Ovary (tissue), 9 donors: Measurements from ENCODE around the gene PRND. TPM values are rescaled to one million over a fixed set of nuclear protein-coding genes. Genes with fewer than 3 reads are reported as not detected.
"Not testable (repeated sequence)": the region's sequence is repeated elsewhere in the genome, so short reads cannot be mapped to it uniquely, and the experiment has no call there.

Source experiments
- DNase-seq, 5 donors: peaks; one replicate each; pipeline ENCODE4 v3.0.0-alpha.2; 2019 to 2020
- H3K27ac ChIP-seq, 2 donors: fragments of 200-600 bp; one replicate each; pipeline versions ENCODE4 v1.5.1 to v1.8.0; 2019 to 2022
- H3K27me3 ChIP-seq: fragments of 200-600 bp; one replicate; pipeline ENCODE4 v1.8.0; 2022
- H3K36me3 ChIP-seq: fragments of 200-600 bp; sonication (generic); one replicate; pipeline ENCODE4 v1.5.1; 2019
- H3K4me1 ChIP-seq: one replicate; pipeline ENCODE4 v1.8.1; 2013; ENCODE audit warnings: mild to moderate bottlenecking, moderate library complexity; ENCODE audit not compliant: insufficient read depth
- H3K4me3 ChIP-seq: fragments of 200-600 bp; sonication (generic); one replicate; pipeline ENCODE4 v1.5.1; 2017
- H3K9me3 ChIP-seq, 2 donors: fragments of 200-600 bp in 1 of 2; sonication (generic) in 1 of 2; one replicate each; pipeline versions ENCODE4 v1.5.1 to v1.8.1; 2013 to 2019; ENCODE audit warnings: mild to moderate bottlenecking in 1 of 2, moderate library complexity in 1 of 2
- CTCF ChIP-seq, 3 donors: fragments of 450-650 bp in 2 of 3; fragments of 200-600 bp in 1 of 3; IDR thresholded peaks; one replicate each; pipeline versions ENCODE4 v1.5.1 to v1.8.0; 2016 to 2022; ENCODE audit warnings: antibody characterized with exemption in 3 of 3, mild to moderate bottlenecking in 1 of 3
- EP300 ChIP-seq: sonication (generic); formaldehyde crosslinking; IDR thresholded peaks from one replicate; pipeline ENCODE4 v1.6.1; 2017; ENCODE audit warnings: antibody characterized with exemption
- POLR2A ChIP-seq: fragments of 450-650 bp; IDR thresholded peaks from one replicate; pipeline ENCODE4 v1.6.1; 2017; ENCODE audit warnings: antibody characterized with exemption, mild to moderate bottlenecking, moderate library complexity
- WGBS, 3 donors: extraction: QIAGEN DNeasy Blood & Tissue Kit in 1 of 3; methylation state at CpG; one replicate each; pipeline versions ENCODE4 v1.1.5 to v1.1.7; 2013 to 2017; 5-methylcytosine and 5-hydroxymethylcytosine counted together
- intact Hi-C, 4 donors: fragments of 100-400 bp; cut with DNase I; formaldehyde crosslinking; loops; one replicate each; pipeline versions ENCODE4 v1.11.0 to v1.15.1; 2022 to 2023
- polyA plus RNA-seq, 2 donors: library from polyadenylated mRNA; stranded (reverse); fragments of 200-250 nt in 1 of 2; fragments of 350-450 nt in 1 of 2; fragmentation: Illumina TruSeq in 1 of 2; extraction: RNeasy Lipid Tissue Mini Kit (QIAGEN cat#74804) in 1 of 2; gene quantifications; one replicate each; pipeline ENCODE4 v1.2.3, GENCODE V29; 2013 to 2014
- total RNA-seq, 7 donors: library from RNA; depleted of rRNA in 2 of 7; stranded (reverse); fragments of >200 nt in 2 of 7; fragmentation: NEBNext Ultra II Directional in 3 of 7; extraction: Animal tissue kit (Norgen Biotek cat#: 25700) in 3 of 7; gene quantifications; one replicate each; pipeline versions ENCODE4 v1.1.0 to v1.2.4, GENCODE V29; 2016 to 2023
- donor health status: DM: no; HTN: no; CAD: no; lungs with moderate emphysema.
- donor health status: DM: no; HTN: no; CAD: no.
- donor health status: Bipolar disorder and iron deficiency.
- donor health status: DM: yes; HTN: yes; CAD: no.
- donor health status: DM: no; HTN: no; CAD: no.
- donor health status: DM: yes; HTN: yes; CAD: no.

The PRND gene
- total and polyA plus RNA-seq, 9 donors, result 0.05 to 0.47 (median 0.14) TPM; not detected in 3

- Histone ChIP-seq H3K27me3 (no peaks in the 10 kb centered on the region), H3K9me3 (peaks cover 0 to 4% of the 10 kb centered on the region in 2 donors), H3K27ac (no peak overlapping the region), H3K4me3 (no peak overlapping the region), H3K36me3 (no peaks in the 10 kb centered on the region), H3K4me1 (no peaks in the 10 kb centered on the region)
- 94 to 97% (median 95%) methylated on average over 3 of the region's 3 CpGs for WGBS, 3 donors
- TF ChIP-seq EP300, result no peak
- no peak for TF ChIP-seq POLR2A
- no peak for TF ChIP-seq CTCF (IDR thresholded peaks at IDR 0.05)
- intact Hi-C loops, result loop anchor here in 1 of 4 donors (5.0 kb wide), 1 partner anchor 680 kb away; no protein-coding TSS in a partner anchor
- no peak for DNase-seq
Measured at GRCh38 chr20:4772132-4772531, 50.4 kb downstream of the PRND start.

GRCh38 chr20:4773014-4773413, 51.3 kb downstream of the PRND start:
- H3K27ac ChIP-seq, H3K4me1 ChIP-seq: not testable (repeated sequence)

GRCh38 chr20:4773736-4774135, 52.0 kb downstream of the PRND start:
- H3K4me1 ChIP-seq, result no peaks in the 10 kb centered on the region
- no peak for DNase-seq
- intact Hi-C loops, result loop anchor here in 1 of 4 donors (5.0 kb wide), 1 partner anchor 679 kb away; no protein-coding TSS in a partner anchor
- 87 to 90% (median 89%) methylated on average over 5 of the region's 5 CpGs for WGBS, 3 donors
- H3K27ac ChIP-seq, result no peak overlapping the region
- H3K4me3 ChIP-seq, result no peak overlapping the region
- H3K36me3 ChIP-seq, result no peaks in the 10 kb centered on the region
- H3K9me3 ChIP-seq, result peaks cover 0 to 4% of the 10 kb centered on the region in 2 donors
- no peaks in the 10 kb centered on the region for H3K27me3 ChIP-seq
- TF ChIP-seq EP300 (no peak), POLR2A (no peak), CTCF (IDR thresholded peaks at IDR 0.05) (no peak)

More at GRCh38 chr20:4773014-4773413, 51.3 kb downstream of the PRND start:
- intact Hi-C loops, result loop anchor here in 1 of 4 donors (5.0 kb wide), 1 partner anchor 679 kb away; no protein-coding TSS in a partner anchor
- H3K9me3 ChIP-seq, H3K4me3 ChIP-seq, H3K27me3 ChIP-seq, DNase-seq, H3K36me3 ChIP-seq: not testable (repeated sequence)
- 70 to 87% (median 84%) methylated on average over 5 of the region's 5 CpGs for whole genome bisulfite sequencing, 3 donors

GRCh38 chr20:4774207-4774606, 52.5 kb downstream of the PRND start:
- 92 to 97% (median 94%) methylated on average over 4 of the region's 4 CpGs for WGBS, 3 donors

More at GRCh38 chr20:4774207-4774606, 52.5 kb downstream of the PRND start:
- intact Hi-C loops, result loop anchor here in 1 of 4 donors (5.0 kb wide), 1 partner anchor 678 kb away; no protein-coding TSS in a partner anchor
- no peaks in the 10 kb centered on the region for H3K27me3 ChIP-seq
- DNase-seq, result no peak
- H3K36me3 ChIP-seq, result no peaks in the 10 kb centered on the region
- H3K27ac ChIP-seq, result no peak overlapping the region
- H3K9me3 ChIP-seq, result peaks cover 0 to 4% of the 10 kb centered on the region in 2 donors
- no peak for TF ChIP-seq EP300
- no peak for TF ChIP-seq CTCF (IDR thresholded peaks at IDR 0.05)
- no peak for TF ChIP-seq POLR2A
- H3K4me3 ChIP-seq, result no peak overlapping the region
- no peaks in the 10 kb centered on the region for H3K4me1 ChIP-seq
